DMS153 treated with DMSO at 0.1 percent for 48 hours (cell line): ENCODE data around the gene DSG2.

Source experiments
- DNase-seq: peaks from one replicate; lab custom pipeline; 2025; ENCODE audit not compliant: unreplicated experiment; lab: John Stamatoyannopoulos, UW

Gene DSG2

GRCh38 chr18:31555971-31556747 is 58.2 kb downstream of the DSG2 start:
- DNase-seq: peak; percentile 70

GRCh38 chr18:31557446-31557845 is 59.5 kb downstream of the DSG2 start:
- DNase-seq: no peak

- DNase-seq: no peak
Measured at GRCh38 chr18:31558567-31558966, 60.6 kb downstream of the DSG2 start.

- no peak for DNase-seq
Measured at GRCh38 chr18:31562726-31563125, 64.7 kb downstream of the DSG2 start.

- no peak for DNase-seq
Measured at GRCh38 chr18:31563778-31564177, 65.8 kb downstream of the DSG2 start.

- no peak for DNase-seq
Measured at GRCh38 chr18:31565345-31565744, 67.4 kb downstream of the DSG2 start.

- no peak for DNase-seq
Measured at GRCh38 chr18:31565782-31566512, 68.0 kb downstream of the DSG2 start.

GRCh38 chr18:31566576-31567306 is 68.8 kb downstream of the DSG2 start:
- no peak for DNase-seq

GRCh38 chr18:31572368-31572767 is 74.4 kb downstream of the DSG2 start:
- DNase-seq: no peak

- DNase-seq: no peak
Measured at GRCh38 chr18:31573051-31573450, 75.1 kb downstream of the DSG2 start.

GRCh38 chr18:31574359-31574758 is 76.4 kb downstream of the DSG2 start:
- no peak for DNase-seq

GRCh38 chr18:31575515-31576257 is 77.7 kb downstream of the DSG2 start:
- DNase-seq: no peak

- DNase-seq: no peak
Measured at GRCh38 chr18:31576670-31577069, 78.7 kb downstream of the DSG2 start.

GRCh38 chr18:31577195-31577594 is 79.2 kb downstream of the DSG2 start:
- no peak for DNase-seq

- DNase-seq: no peak
Measured at GRCh38 chr18:31578126-31578525, 80.1 kb downstream of the DSG2 start.

- no peak for DNase-seq
Measured at GRCh38 chr18:31579375-31579774, 81.4 kb downstream of the DSG2 start.

GRCh38 chr18:31581498-31582197 is 83.7 kb downstream of the DSG2 start:
- no peak for DNase-seq

GRCh38 chr18:31583185-31583854 is 85.3 kb downstream of the DSG2 start:
- DNase-seq: no peak

GRCh38 chr18:31585991-31586390 is 88.0 kb downstream of the DSG2 start:
- no peak for DNase-seq

GRCh38 chr18:31586616-31587015 is 88.6 kb downstream of the DSG2 start:
- DNase-seq: no peak
